Endothelial cell of umbilical vein (primary cell): ENCODE measurements around the gene FHIT. TPM values are rescaled to one million over a fixed set of nuclear protein-coding genes. Genes with fewer than 3 reads are reported as not detected.

ENCODE experiments used
- BruUV-seq: library from RNA; stranded (reverse); fragments of 400-500 nt; replicated peaks from 2 replicates; lab custom pipeline; 2021; lab: Mats Ljungman, UMichigan
- CTCF ChIA-PET: fragments of 300-600, 350-600 bp; sonication (Branson Sonifier 250); formaldehyde crosslinking; loops from one replicate; lab custom pipeline; 2021; ENCODE audit warnings: antibody characterized with exemption, inconsistent platforms; lab: Charles Lee
- POLR2A ChIA-PET: fragments of 300-600, 350-600 bp; sonication (Branson Sonifier 250); formaldehyde crosslinking; loops from one replicate; lab custom pipeline; 2021; ENCODE audit warnings: antibody characterized with exemption, inconsistent platforms; lab: Charles Lee
- DNase-seq: peaks from one replicate; pipeline ENCODE4 v3.0.0-alpha.2; 2011; ENCODE audit warnings: low read depth, low spot score
- FAIRE-seq: peaks from 2 replicates; lab custom pipeline; 2011; peaks lifted over from hg19 to GRCh38; lab: Jason Lieb, UNC
- H2AFZ ChIP-seq: 2 replicates; pipeline ENCODE4 v1.6.0; 2012; ENCODE audit warnings: low read depth, low read length, control low read depth, inconsistent platforms
- H3K27ac ChIP-seq: 2 replicates; pipeline ENCODE4 v1.5.1; 2011; ENCODE audit warnings: low read depth, mild to moderate bottlenecking, control low read depth, low read length, moderate library complexity; ENCODE audit not compliant: insufficient read depth
- H3K27me3 ChIP-seq, 2 experiments: 2 replicates each; pipeline versions ENCODE4 v1.6.0 to v1.6.1; 2011; ENCODE audit warnings: low read length in 2 of 2, mixed read lengths in 1 of 2; ENCODE audit not compliant: control insufficient read depth in 2 of 2, insufficient read depth in 2 of 2
- H3K36me3 ChIP-seq, 2 experiments: 2 replicates in 1 of 2; 3 replicates in 1 of 2; pipeline ENCODE4 v1.5.1; 2011; ENCODE audit warnings: low read length in 2 of 2, mild to moderate bottlenecking in 1 of 2, moderate library complexity in 1 of 2; ENCODE audit not compliant: control insufficient read depth in 2 of 2, insufficient read depth in 2 of 2; ENCODE audit errors: extremely low read depth in 1 of 2
- H3K4me1 ChIP-seq: 3 replicates; pipeline ENCODE4 v1.5.1; 2011; ENCODE audit warnings: mild to moderate bottlenecking, low read length; ENCODE audit not compliant: control insufficient read depth, insufficient read depth; ENCODE audit errors: extremely low read depth
- H3K4me2 ChIP-seq: 2 replicates; pipeline ENCODE4 v1.6.1; 2011; ENCODE audit warnings: low read length, control low read depth, mixed read lengths; ENCODE audit not compliant: insufficient read depth
- H3K4me3 ChIP-seq, 3 experiments: fragments of 200-600 bp in 1 of 3; sonication (generic), shearing (Covaris generic) in 1 of 3; replicated peaks in 1 of 3; 2 replicates each; pipeline ENCODE4 v1.5.1; 2011 to 2016; ENCODE audit warnings: control low read depth in 3 of 3, low read length in 3 of 3, mild to moderate bottlenecking in 2 of 3, inconsistent platforms in 1 of 3, low read depth in 1 of 3, moderate library complexity in 1 of 3; ENCODE audit not compliant: insufficient read depth in 1 of 3
- H3K79me2 ChIP-seq: 2 replicates; pipeline ENCODE4 v1.6.0; 2012; ENCODE audit warnings: low read length, inconsistent platforms; ENCODE audit not compliant: control insufficient read depth, insufficient read depth
- H3K9ac ChIP-seq: replicated peaks from 2 replicates; pipeline ENCODE3; 2011; ENCODE audit warnings: low read length, control low read depth; ENCODE audit not compliant: insufficient read depth; ENCODE audit errors: extremely low read depth
- H3K9me1 ChIP-seq: replicated peaks from 3 replicates; pipeline ENCODE4 v1.6.0; 2011; ENCODE audit warnings: mild to moderate bottlenecking, low read length; ENCODE audit not compliant: control insufficient read depth, insufficient read depth; ENCODE audit errors: extremely low read depth
- H3K9me3 ChIP-seq: replicated peaks from 2 replicates; pipeline ENCODE4 v1.5.1; 2012; ENCODE audit warnings: low read length, inconsistent platforms; ENCODE audit not compliant: control insufficient read depth, insufficient read depth
- H4K20me1 ChIP-seq: replicated peaks from 2 replicates; pipeline ENCODE3; 2011; ENCODE audit warnings: mild to moderate bottlenecking, low read length; ENCODE audit not compliant: control insufficient read depth, insufficient read depth; ENCODE audit errors: extremely low read depth
- CTCF ChIP-seq, 2 donors: IDR thresholded peaks; 1 replicate in 1 of 2; 2 replicates in 1 of 2; pipeline ENCODE4 v1.5.1; 2011; ENCODE audit warnings: low read length in 2 of 2, mild to moderate bottlenecking in 2 of 2, moderate library complexity in 2 of 2, control low read depth in 1 of 2, inconsistent platforms in 1 of 2, low read depth in 1 of 2; ENCODE audit not compliant: insufficient read depth in 1 of 2; ENCODE audit errors: extremely low read depth in 1 of 2
- EZH2 ChIP-seq: IDR thresholded peaks from 2 replicates; pipeline ENCODE4 v1.6.1; 2012; ENCODE audit warnings: borderline replicate concordance, low read depth, mild to moderate bottlenecking, moderate library complexity, low read length, inconsistent platforms; ENCODE audit not compliant: severe bottlenecking
- FOS ChIP-seq: IDR thresholded peaks from 2 replicates; pipeline ENCODE4 v1.6.1; 2011; ENCODE audit warnings: mild to moderate bottlenecking, low read length, moderate library complexity, borderline replicate concordance; ENCODE audit not compliant: insufficient read depth
- GATA2 ChIP-seq: IDR thresholded peaks from 2 replicates; pipeline ENCODE4 v1.7.0; 2011; ENCODE audit warnings: low read depth, mild to moderate bottlenecking, moderate library complexity, mixed read lengths, low read length; ENCODE audit not compliant: insufficient read length, insufficient read depth
- JUN ChIP-seq: IDR thresholded peaks from 2 replicates; pipeline ENCODE4 v1.6.1; 2011; ENCODE audit warnings: borderline replicate concordance, low read depth; ENCODE audit not compliant: insufficient read length, insufficient read depth
- MAX ChIP-seq: IDR thresholded peaks from 2 replicates; pipeline ENCODE4 v1.6.1; 2011; ENCODE audit not compliant: insufficient read depth, insufficient read length
- MYC ChIP-seq: IDR thresholded peaks from one replicate; pipeline ENCODE4 v1.6.1; 2011; ENCODE audit warnings: mild to moderate bottlenecking, low read depth, low read length
- POLR2AphosphoS5 ChIP-seq: IDR thresholded peaks from 2 replicates; pipeline ENCODE4 v1.6.1; 2012; ENCODE audit warnings: low read depth, mild to moderate bottlenecking, control low read depth, low read length, moderate library complexity; ENCODE audit not compliant: insufficient read depth
- dilution Hi-C: fragments of 300-500 bp; cut with MboI; formaldehyde crosslinking; loops from one replicate; pipeline ENCODE4 v1.15.0; 2019; ENCODE audit warnings: low sequenced_read_pairs; ENCODE audit not compliant: extremely low pct_ligation_motif_present
- intact Hi-C: fragments of 100-400 bp; cut with micrococcal nuclease; formaldehyde crosslinking; loops from one replicate; pipeline ENCODE4 v1.10.0; 2022
- polyA plus RNA-seq, 4 experiments: library from polyadenylated mRNA; depleted of rRNA in 3 of 4; stranded (reverse) in 3 of 4; unstranded in 1 of 4; fragments of >200 nt; gene quantifications; 2 replicates each; pipeline versions ENCODE4 v1.2.1 to v1.2.3, GENCODE V29; 2011 to 2012; ENCODE audit warnings: missing spikeins in 1 of 4
- total RNA-seq: library from RNA; stranded (reverse); gene quantifications from 2 replicates; pipeline ENCODE4 v1.2.3, GENCODE V29; 2021

Gene FHIT
- total and polyA plus RNA-seq, 2 donors (not counting 3 experiments of a cell fraction or from before 2014, with no cell fraction given): 0.47 to 2.2 TPM

DNA sequence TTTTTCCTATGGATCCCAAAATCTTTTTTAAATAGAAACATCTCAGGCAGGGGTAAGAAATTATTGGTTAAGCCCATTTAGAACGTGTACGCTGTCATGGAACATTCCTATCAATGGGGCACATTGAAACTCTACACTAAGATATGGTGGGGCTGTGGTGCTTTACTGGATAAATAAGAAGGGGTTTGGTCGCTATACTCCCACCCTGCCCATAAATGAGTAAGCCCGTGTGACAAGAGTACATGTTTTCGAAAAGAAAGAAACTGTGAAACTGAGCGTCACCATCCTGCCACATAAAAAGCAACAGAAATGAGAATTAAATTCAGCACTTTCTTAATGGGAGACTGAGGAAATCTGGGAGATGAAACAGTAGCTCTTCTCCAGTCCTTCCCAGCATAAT lies 1271.7 kb downstream of the FHIT start:
- Histone ChIP-seq H3K27me3 (no peaks in the 10 kb centered on the region), H3K4me2 (no peak overlapping the region), H2AFZ (no peak overlapping the region), H3K9me1 (no peaks in the 10 kb centered on the region), H4K20me1 (no peaks in the 10 kb centered on the region), H3K79me2 (no peaks in the 10 kb centered on the region), H3K36me3 (no peaks in the 10 kb centered on the region), H3K4me3 (no peak overlapping the region), H3K9me3 (no peaks in the 10 kb centered on the region), H3K9ac (no peak overlapping the region), H3K27ac (no peak overlapping the region), H3K4me1 (no peaks in the 10 kb centered on the region)
- FAIRE-seq (no peak), DNase-seq (no peak)
- dilution Hi-C loops (no loop called here), intact Hi-C loops (no loop called here)
- ChIA-PET POLR2A (no interaction called here), CTCF (no interaction called here)
- TF ChIP-seq JUN (no peak), GATA2 (no peak)
- BruUV-seq: no TSS peak

DNA sequence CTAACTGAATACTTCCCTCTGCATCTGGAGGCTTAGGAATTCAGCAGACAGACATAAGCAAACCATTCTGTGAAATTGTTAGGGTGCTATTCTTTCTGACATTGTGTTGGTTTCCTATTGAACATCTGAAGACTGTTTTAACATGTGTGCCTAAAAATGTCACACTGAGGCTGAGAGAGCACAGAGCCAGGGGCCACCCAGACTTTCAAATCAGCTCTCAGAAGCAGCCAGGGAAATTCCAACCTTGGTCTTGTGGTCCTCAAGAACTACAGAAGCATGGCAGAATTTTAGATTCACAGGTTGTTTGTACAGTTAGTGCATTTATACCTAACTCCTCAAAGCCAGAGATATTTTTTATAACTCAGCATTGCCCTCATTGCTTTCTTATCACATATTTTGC lies 1272.3 kb downstream of the FHIT start:
- H3K79me2 ChIP-seq: no peaks in the 10 kb centered on the region
- H3K4me1 ChIP-seq: no peaks in the 10 kb centered on the region
- H3K27me3 ChIP-seq: no peaks in the 10 kb centered on the region
- no peaks in the 10 kb centered on the region for H3K9me3 ChIP-seq
- H3K4me3 ChIP-seq: no peak overlapping the region
- H4K20me1 ChIP-seq: no peaks in the 10 kb centered on the region
- POLR2A ChIA-PET: no interaction called here
- H3K27ac ChIP-seq: no peak overlapping the region
- CTCF ChIA-PET: no interaction called here
- TF ChIP-seq EZH2 (no peak), MYC (no peak), POLR2AphosphoS5 (no peak), GATA2 (no peak), MAX (no peak), JUN (no peak), FOS (no peak), CTCF (IDR thresholded peaks at IDR 0.05; ENCODE audit: extremely low read depth in 1 of 2, insufficient read depth in 1 of 2, low read depth in 1 of 2, low read length in 2 of 2) (no peak)
- H3K9me1 ChIP-seq: no peaks in the 10 kb centered on the region
- no peak for DNase-seq
- no peak overlapping the region for H3K4me2 ChIP-seq
- dilution Hi-C loops: no loop called here
- H3K36me3 ChIP-seq: no peaks in the 10 kb centered on the region
- intact Hi-C loops: no loop called here
- no peak overlapping the region for H3K9ac ChIP-seq
- H2AFZ ChIP-seq: no peak overlapping the region
- FAIRE-seq: no peak
- no TSS peak for BruUV-seq
